AG08396 (cell line): ENCODE results near the gene MAML3.

Experiments
- DNase-seq: peaks from one replicate; pipeline ENCODE4 v3.0.0; 2012; ENCODE audit warnings: low spot score, mixed read lengths

The MAML3 gene

DNA sequence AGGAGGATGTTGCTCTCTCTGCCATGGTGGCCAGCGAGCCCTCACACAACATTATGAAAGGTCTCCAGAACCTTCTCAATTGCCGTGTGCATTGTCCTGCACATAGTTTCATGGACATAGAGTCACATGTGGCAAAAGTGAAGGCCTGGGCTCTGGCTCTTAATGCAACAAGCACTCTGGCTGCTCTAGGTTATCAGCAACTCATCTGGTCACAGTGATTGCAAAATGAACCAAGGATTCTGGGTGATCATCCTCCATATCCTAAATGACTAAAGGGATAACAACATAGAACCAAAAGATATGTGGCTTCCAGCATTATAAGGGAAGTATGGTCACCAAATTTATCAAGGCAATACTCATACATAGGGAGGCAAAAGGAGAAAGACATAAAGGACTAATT is 313.2 kb downstream of the MAML3 start:
- no peak for DNase-seq

DNA sequence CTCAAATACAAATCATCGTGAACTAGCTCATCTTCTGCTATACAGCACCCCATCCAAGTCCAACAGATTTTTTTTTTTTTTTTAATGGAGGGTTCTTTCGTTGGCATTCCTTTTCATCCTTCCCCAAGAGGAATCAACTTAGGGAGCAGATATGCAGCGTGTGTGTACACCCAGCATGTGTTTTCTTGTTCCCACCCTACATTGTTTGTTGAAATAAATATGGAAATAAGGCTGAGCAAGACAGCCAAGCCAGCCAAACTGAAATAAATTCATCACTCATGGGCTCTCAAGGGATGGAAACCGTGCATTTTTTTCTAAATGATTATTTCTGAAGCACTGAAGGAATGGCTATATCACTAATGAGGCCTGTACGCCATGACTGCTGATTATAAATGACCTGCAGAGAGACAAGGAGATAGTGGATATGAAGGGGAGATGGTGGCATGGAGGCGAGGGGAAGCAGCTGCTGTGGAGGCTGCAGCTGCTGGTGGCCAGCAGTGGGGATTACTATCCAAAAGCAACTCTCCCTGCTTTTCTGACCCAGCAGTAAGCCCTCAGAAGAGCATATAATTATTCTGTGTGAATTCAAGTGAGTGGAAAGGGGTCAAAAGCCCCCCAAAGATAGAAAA is 314.5 kb downstream of the MAML3 start:
- DNase-seq, result no peak

GRCh38 chr4:139838811-139839210 is 315.2 kb downstream of the MAML3 start:
- DNase-seq, result no peak

DNA sequence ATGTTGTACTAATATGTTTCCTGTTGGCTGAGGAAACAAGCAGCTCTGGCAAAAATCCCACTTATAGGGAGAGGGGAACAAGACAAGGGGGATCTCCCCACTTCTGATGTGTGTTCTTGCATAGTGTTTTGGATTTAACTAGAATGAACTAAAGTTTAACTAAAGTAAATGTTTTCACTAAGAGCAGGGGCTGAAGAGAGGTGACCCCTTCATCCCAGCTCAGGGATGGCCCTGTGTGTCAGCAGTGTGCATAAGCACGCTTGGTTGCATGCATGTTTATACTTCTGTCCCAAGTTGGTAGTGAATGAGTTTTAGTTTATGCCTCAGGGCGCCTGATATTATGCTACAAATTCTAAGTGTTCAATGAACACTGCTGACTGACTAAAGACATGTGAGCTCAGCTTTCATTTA is 319.0 kb downstream of the MAML3 start:
- DNase-seq, result no peak

DNA sequence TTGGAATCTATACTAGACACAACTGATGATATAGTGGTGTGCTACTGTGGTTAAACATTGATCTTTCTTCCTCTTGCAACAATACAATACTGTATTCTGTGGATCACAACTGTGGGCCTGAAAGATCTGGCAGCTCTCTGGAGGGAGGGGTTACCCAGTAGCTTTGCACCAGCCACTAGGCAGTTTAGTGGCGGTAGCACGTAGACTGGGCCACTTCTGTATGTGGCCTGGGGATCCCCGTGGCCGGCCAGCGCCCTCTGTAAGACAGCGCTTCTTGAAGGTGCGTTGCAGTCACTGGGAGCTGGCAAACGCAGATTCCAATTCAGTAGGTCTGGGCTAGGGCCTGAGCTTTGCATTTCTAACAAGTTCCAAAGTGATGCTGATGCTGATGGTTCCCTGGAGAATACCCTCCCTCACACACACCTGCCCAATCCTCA is 319.7 kb downstream of the MAML3 start:
- DNase-seq, result no peak

DNA sequence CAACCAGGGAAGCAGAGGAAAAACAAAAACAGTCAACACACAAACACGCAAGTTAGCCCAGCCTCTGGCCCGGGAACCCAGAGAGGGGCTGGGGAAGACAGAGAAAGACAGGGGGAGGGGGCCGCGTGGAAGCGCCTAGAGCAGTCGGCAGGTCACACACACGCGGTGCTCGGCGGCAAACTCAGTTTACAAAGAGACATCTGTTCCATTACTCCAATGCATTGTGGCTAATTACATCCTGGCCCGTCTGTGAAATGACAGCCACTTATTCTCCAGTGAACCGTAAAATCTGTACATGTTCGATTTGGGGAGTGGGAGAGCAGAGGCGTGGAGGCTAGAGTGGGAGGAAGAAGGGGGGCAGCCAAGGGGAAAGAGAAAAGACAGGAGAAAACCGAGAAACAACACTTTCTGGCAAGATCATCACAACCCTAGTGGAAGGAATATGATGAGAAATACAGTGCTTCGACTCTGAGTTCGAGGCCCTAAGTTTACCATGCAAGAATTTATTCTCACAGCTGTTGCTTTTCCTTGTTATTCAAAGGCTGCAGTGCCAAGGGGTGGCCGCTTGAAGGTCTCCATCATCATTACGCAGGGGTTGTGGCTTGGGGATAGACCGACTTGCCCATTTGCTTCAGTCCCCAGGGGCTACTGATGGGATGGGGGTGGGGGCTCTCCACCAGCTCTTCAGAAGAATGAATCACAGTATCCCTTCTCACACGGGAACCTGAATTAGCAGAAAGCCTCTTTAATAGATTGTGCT is 320.7 kb downstream of the MAML3 start:
- DNase-seq, result no peak

DNA sequence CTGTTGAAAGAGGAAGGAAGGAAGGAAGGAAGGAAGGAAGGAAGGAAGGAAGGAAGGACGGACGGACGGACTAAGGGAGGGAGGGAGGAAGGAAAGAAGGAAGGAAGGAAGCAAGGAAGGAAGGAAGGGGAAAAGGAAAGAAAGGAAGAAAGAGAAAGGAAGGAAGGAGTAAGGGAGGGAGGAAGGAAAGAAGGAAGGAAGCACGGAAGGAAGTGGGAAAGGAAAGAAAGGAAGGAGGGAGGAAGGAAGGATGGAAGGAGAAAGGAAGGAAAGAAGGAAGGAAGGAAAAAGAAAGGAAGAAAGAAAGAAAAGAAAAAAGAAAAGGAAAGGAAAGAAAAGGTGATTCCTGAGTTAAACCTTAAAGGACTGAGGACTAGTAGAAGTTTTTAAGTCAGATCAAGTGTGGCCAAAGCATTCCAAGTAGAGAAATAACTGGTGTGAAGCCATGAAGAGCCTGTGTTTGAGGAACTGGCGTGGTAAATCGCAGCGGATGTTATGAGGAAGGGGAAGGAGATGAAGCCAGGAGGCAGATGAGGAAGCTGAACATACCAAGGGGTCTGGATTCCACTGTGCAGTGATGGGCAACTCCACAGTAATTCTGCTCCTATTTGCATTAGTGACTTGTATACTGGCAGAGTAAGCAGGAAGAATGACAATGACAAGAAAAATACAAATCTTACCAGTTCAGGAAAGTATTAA is 324.9 kb downstream of the MAML3 start:
- no peak for DNase-seq

- no peak for DNase-seq
Observed at GRCh38 chr4:139826426-139826825, 327.6 kb downstream of the MAML3 start.

DNA sequence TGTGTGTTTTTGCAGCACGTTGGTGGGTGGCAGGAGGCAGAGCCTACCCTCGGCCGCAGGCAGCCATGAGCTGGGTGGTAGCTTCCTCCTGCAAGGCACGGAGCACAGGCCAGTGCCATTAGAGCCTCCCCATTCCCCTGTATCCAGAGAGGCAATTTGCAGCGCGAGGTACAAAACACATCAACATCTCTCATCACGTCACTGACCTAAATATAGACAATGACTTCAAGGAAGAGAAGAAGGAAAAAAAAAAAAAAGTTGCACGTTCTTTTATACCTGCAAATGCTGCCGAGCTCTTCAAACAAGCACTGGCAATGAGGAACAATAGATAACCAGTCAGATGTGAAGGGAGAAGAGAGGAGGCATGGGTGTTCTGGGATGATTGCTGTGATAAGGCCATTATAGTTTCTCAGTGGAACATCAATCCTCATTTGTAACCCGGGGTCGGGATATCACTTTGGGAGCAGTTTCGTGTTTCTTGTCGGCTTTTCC is 328.4 kb downstream of the MAML3 start:
- no peak for DNase-seq

DNA sequence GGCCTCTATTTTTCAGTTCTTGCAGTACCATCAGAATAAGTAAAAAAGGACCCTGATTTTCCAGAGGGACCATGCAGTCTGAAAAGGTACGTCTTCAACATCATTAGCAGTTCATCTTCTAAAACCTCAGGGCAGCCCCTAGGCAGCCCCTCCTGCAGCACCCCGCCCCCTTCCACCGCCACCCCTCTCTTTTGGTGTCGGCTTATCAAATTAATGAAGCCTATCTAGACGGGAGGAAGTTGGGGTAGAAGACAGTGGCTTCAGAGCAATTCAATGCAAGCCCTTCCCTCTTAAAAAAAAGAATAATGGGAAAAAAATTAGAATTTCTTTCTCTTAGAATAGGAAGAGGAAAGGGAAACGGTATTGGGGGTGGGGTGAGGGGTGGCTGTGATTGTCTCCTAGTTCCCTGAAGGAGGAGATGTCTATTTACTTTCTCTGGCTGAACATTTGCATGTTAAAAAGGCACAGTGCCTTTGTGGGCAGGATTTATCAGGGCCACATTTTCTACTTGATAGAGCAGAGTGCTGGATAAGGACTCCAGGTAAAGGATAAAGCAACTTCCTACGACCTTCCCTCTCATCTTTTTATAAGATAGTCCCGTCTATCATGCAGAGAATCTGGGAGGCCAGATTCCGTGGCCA is 329.0 kb downstream of the MAML3 start:
- DNase-seq, result no peak

DNA sequence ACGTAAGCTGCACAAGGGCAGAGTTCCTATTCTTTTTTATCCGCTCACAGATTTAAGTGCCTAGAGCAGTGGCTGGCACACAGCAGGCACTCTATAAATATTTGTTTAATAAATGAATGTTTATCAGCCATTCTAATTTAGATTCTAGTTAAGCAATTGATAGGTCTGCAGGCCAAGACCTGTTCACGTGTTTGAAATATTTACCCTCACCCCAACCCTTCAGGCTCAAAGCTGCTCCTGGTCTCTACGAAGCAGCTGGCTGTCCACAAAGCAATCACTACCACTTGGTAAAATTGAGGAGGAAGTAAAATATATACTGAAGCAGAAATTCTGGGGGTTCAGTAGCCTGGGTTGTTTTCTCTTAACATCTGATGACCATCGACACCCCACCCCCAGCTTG is 330.2 kb downstream of the MAML3 start:
- DNase-seq, result no peak

- DNase-seq, result no peak
Observed at GRCh38 chr4:139823345-139823744, 330.6 kb downstream of the MAML3 start.

GRCh38 chr4:139822391-139822790 is 331.6 kb downstream of the MAML3 start:
- DNase-seq, result no peak

DNA sequence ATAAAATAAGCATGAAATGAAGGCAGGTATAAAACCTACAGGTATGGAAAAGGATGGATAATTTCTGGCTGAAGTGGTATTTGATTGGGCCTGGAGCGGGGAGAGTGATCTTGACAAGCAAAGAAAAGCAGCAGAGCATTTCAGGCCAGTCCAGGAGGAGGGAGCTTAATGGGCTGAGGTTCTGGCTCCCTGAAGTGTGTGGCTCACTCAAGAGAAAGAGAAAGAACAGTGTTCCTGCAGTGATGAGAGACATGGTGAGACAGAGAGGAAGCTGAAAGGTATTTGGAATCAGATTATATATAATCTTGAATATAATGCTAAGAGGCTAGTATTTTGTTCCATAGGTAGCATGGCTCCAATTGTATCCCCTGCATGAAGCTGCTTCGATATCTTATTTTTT is 334.9 kb downstream of the MAML3 start:
- no peak for DNase-seq

DNA sequence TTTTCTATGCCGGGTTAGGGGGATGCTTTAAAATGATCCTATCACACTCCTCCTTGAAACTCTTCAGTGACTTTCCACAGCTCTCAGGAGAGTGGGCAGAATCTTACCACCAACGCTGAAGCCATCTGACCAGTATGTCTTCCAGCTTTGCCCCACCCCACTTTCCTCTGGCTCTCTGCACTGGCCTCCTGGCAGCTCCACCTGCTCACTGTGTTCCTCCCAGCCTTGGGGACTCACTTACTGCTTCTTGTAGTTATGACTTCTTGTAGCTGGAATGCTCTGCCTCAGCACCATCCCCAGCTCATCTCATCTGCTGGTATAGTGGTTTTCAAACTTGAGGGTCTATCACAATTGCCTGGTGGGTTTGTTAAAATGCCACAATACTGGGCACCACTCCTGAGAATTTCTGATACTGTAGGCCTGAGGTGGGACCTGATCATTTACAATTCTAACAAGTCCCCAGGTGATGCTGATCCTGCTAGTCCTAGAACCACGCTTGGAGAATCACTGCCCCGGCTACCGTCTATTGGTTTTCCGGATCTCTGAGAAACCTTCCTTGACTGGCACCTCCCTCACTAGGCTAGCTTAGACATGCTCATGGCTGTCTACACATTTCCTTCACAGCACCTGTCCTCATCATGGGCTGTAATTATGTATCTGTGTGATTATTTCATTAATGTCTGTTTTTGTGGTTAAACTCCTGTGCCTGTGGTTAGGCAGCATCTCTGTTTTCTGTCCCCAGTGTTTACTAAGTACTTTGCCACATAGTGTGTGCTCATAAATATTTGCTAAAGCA is 336.1 kb downstream of the MAML3 start:
- DNase-seq, result no peak

- no peak for DNase-seq
Observed at GRCh38 chr4:139816856-139817255, 337.1 kb downstream of the MAML3 start.

DNA sequence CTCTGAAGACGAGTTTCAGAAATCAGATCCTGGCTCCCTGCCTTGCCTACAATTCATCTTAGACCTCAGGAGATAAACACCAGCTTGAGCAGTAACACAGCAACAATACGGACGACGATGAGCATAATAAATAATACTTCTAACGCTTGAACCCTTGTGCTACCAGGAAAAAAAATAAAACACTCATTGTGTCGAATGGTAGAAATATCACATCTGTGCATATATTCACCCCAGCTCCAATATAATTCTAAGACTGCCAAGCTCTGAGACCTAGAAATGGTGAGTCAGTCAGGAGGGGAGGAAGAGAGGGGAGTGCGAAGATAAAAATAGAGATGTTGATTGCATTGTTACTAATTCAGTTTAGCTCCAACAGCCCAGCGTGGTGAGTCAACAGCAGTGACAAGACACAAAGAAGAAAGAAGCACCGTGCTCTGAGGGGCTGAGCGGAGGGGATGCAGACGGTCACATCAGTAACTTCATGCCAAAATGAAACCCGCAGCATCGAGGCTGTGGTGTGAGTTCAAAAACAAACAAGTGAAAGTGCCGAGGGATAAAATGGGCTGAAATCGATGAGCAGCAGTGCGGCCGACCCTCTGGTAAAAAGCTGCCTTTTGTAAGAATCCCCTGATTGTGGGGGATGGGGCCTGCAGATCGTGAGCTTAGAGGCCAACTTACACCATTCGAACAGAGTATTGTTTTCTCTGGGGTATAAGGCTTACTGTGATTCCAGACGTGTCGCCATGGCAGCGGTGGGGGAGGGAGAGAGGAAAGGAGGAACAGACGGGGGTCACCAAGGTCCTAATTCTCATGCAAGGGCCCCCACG is 338.0 kb downstream of the MAML3 start:
- peak; percentile 71 for DNase-seq

GRCh38 chr4:139814323-139815015 is 339.5 kb downstream of the MAML3 start:
- no peak for DNase-seq

DNA sequence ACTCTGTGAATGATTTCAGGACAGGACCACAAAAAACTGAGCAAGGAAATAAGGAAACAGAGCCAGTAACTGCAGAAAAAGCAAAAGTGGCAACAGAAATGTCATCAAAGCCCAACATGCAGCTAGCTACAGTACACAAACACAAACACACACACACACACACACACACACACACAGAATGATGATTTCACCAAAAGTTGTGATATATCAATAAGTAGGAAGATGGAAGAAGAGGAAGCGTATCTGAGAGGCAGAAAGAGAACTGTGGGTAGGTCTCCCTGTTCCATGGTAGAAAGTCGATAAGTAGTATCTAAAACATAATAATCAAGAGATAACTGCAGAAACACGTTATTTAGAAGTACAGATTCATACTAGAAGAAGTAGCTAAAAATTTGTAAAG is 340.1 kb downstream of the MAML3 start:
- DNase-seq, result no peak

DNA sequence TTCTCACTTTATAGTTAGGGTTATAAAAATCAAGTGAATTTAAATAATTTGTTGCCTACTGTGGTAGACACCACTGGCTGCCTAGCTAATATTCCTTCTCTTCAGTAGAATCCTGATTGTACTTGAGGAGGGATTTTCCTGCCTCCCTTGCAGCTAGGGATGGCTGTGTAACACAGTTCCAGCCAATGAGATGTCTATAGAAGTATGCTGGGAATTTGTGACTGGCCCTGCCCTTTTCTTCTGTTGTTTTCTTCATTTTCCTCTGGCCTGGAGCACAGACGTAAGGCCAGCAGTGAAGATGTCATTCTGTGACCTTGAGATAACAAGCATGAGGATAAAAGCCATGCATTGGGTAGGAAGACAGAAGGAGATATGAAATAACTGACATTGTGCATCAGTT is 343.3 kb downstream of the MAML3 start:
- no peak for DNase-seq
